Stimulated activated memory B cell treated with anti-CD40 and anti-IgM and Interleukin-4, amounts not matched to agents 10 μg/mL and 1 μg/mL and 100 μg/mL, for 72 hours (primary cell): Measurements from ENCODE around the gene POLN.
A peak's percentile ranks its signal among the peaks of the same experiment; 100 is the strongest.
"Not testable (repeated sequence)": the region's sequence is repeated elsewhere in the genome, so short reads cannot be mapped to it uniquely, and the experiment has no call there.

Experiments used
- ATAC-seq: fragments of 150-1000 bp; cut with Tn5 transposase; 2 replicates; pipeline ENCODE4 v1.10.0; 2021
- H3K27ac Mint-ChIP-seq: one replicate; pipeline ENCODE4 v1.8.0; 2022; ENCODE audit warnings: mild to moderate bottlenecking, mixed read lengths
- H3K27me3 Mint-ChIP-seq: one replicate; pipeline ENCODE4 v1.8.0; 2022; ENCODE audit warnings: mixed read lengths
- H3K36me3 Mint-ChIP-seq: one replicate; pipeline ENCODE4 v1.8.0; 2022; ENCODE audit warnings: mixed read lengths
- H3K4me1 Mint-ChIP-seq: one replicate; pipeline ENCODE4 v1.8.0; 2022; ENCODE audit warnings: mixed read lengths
- H3K4me3 Mint-ChIP-seq: one replicate; pipeline ENCODE4 v1.8.0; 2022; ENCODE audit warnings: mild to moderate bottlenecking, moderate library complexity, mixed read lengths
- H3K9me3 Mint-ChIP-seq: one replicate; pipeline ENCODE4 v1.8.0; 2022; ENCODE audit warnings: mixed read lengths

POLN gene

GRCh38 chr4:2241003-2241402 lies 918 bp downstream of the POLN start:
- peaks cover 59% of the 10 kb centered on the region for H3K4me1 Mint-ChIP-seq
- H3K4me3 Mint-ChIP-seq = peak overlapping the region; percentile 91
- peaks cover 16% of the 10 kb centered on the region for H3K36me3 Mint-ChIP-seq
- H3K27me3 Mint-ChIP-seq = no peaks in the 10 kb centered on the region
- no peaks in the 10 kb centered on the region for H3K9me3 Mint-ChIP-seq
- peak overlapping the region; percentile 84 for H3K27ac Mint-ChIP-seq
- no peak for ATAC-seq

- no peak for ATAC-seq
- H3K36me3 Mint-ChIP-seq = peaks cover 47% of the 10 kb centered on the region
- H3K4me1 Mint-ChIP-seq = peaks cover 50% of the 10 kb centered on the region
- no peak overlapping the region for H3K4me3 Mint-ChIP-seq
- H3K27me3 Mint-ChIP-seq = no peaks in the 10 kb centered on the region
- H3K27ac Mint-ChIP-seq = no peak overlapping the region
- no peaks in the 10 kb centered on the region for H3K9me3 Mint-ChIP-seq
Measured at GRCh38 chr4:2236944-2237666, 4.8 kb downstream of the POLN start.

DNA sequence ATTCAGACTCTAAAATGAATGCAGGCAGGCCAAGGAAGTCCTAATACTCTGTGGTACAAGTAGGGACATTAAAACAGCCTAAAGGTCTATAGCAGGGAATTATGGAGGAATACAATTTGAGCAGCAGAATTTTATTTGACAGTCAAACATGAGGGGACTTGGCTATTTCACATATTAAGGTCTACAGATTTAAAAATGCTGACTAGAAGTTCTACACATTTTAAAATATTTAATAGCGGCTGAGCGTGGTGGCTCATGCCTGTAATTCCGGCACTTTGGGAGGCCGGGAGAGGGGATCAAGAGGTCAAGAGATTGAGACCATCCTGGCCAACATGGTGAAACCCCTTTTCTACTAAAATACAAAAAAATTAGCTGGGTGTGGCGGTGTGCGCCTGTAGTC lies 10.8 kb downstream of the POLN start:
- peaks cover 35% of the 10 kb centered on the region for H3K36me3 Mint-ChIP-seq
- peaks cover 9% of the 10 kb centered on the region for H3K4me1 Mint-ChIP-seq
- no peaks in the 10 kb centered on the region for H3K27me3 Mint-ChIP-seq
- no peak for ATAC-seq
- H3K4me3 Mint-ChIP-seq = no peak overlapping the region
- no peak overlapping the region for H3K27ac Mint-ChIP-seq
- H3K9me3 Mint-ChIP-seq = no peaks in the 10 kb centered on the region

DNA sequence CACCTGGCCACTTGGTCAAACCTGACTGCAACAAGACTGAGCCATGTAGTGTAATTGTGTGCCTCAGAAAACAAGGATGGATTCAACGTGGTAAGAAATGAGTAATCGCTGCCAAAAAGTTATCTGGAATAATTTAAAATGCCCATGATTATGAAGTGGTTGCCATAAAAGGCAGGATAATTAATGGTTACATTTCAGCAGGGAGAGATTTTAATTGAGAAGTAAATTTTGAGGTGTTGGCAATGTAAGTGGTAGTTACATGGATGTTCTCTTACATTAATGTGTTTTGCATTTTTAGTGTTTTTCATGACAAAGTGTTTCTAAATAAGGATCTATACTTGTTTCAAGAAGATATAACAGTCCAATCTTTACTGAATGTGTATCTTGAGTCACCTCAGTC lies 15.7 kb downstream of the POLN start:
- Mint-ChIP-seq H3K36me3 (peaks cover 6% of the 10 kb centered on the region), H3K27ac (no peak overlapping the region)

DNA sequence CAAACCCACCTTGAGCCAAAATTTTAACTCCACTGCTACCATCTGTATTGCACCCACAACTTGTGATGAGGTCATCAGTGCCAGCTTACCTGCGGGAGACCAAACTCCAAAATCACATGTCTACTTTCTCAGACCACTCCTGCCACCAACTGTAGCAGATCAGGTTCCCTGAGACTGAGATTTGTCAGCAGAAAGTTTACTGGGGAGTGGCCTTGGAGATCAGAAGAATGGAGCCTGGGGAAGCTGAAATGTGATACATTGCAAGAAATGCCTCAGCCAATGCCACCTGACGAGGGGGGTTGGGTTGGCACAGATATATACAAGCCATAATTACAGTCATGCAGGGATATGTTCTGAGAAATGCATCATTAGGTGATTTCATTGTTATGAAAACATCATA lies 19.1 kb downstream of the POLN start:
- Mint-ChIP-seq H3K4me3 (no peak overlapping the region), H3K36me3 (peaks cover 6% of the 10 kb centered on the region), H3K27ac (no peak overlapping the region), H3K27me3 (no peaks in the 10 kb centered on the region), H3K4me1 (peaks cover 9% of the 10 kb centered on the region), H3K9me3 (no peaks in the 10 kb centered on the region)
- no peak for ATAC-seq

More for the DNA sequence above, 15.7 kb downstream of the POLN start:
- Mint-ChIP-seq H3K4me3 (no peak overlapping the region), H3K4me1 (no peaks in the 10 kb centered on the region), H3K9me3 (no peaks in the 10 kb centered on the region), H3K27me3 (no peaks in the 10 kb centered on the region)
- no peak for ATAC-seq

GRCh38 chr4:2221378-2221777 lies 20.5 kb downstream of the POLN start:
- not testable (repeated sequence) for H3K4me3 Mint-ChIP-seq, ATAC-seq, H3K36me3 Mint-ChIP-seq, H3K27me3 Mint-ChIP-seq, H3K27ac Mint-ChIP-seq, H3K4me1 Mint-ChIP-seq, H3K9me3 Mint-ChIP-seq

GRCh38 chr4:2220016-2220630 lies 21.8 kb downstream of the POLN start:
- Mint-ChIP-seq H3K27me3 (no peaks in the 10 kb centered on the region), H3K27ac (no peak overlapping the region), H3K36me3 (no peaks in the 10 kb centered on the region), H3K4me1 (peaks cover 9% of the 10 kb centered on the region), H3K9me3 (no peaks in the 10 kb centered on the region), H3K4me3 (no peak overlapping the region)
- ATAC-seq = peak; percentile 84

DNA sequence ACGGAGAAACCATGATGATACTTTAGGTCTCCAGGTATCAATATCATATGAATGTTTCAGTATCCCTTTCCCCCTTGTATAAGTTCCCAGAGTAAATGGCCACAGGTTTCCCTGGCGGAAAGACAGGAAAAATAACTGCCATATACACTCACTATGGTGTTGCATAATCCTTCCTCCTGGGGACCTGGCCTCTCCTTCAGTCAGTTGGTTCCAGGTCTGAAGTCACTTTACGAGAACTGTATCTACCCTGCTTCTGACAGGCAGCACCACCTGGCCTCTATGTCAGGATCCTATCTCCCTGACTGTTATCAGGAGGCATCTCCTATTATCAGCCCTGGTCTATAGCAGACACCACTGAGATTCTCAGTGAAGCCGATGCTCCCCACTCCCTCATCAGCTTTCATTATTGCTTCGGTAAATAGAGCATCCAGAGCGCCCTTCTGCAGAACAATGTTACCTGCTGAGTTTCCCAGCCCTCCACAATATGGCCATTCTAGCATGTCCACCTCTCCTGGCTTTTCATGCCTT lies 22.6 kb downstream of the POLN start:
- Mint-ChIP-seq H3K36me3 (no peaks in the 10 kb centered on the region), H3K4me1 (peaks cover 9% of the 10 kb centered on the region), H3K4me3 (no peak overlapping the region), H3K27me3 (no peaks in the 10 kb centered on the region), H3K9me3 (no peaks in the 10 kb centered on the region), H3K27ac (no peak overlapping the region)
- ATAC-seq = no peak

DNA sequence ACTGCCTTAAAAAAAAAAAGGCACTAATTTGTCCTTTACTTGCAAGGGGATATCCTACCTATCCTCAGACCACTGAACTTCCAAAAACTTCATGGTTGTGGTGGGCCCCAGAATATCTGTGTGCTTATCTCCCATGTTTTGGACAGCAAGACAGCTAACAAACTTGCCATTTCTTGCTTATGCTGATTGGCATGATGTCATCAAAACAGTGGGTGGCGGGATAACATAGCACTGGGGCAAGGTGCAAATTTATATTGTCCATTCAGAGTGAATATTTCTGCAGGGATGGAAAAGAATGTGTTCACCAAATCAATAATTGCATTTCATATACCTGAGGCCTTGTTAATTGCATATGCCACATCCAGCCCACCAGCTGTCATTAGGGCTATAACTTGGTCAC lies 23.5 kb downstream of the POLN start:
- Mint-ChIP-seq H3K4me1 (peaks cover 9% of the 10 kb centered on the region), H3K27me3 (no peaks in the 10 kb centered on the region), H3K4me3 (no peak overlapping the region), H3K27ac (no peak overlapping the region), H3K36me3 (no peaks in the 10 kb centered on the region), H3K9me3 (no peaks in the 10 kb centered on the region)
- no peak for ATAC-seq

GRCh38 chr4:2217726-2218125 lies 24.2 kb downstream of the POLN start:
- Mint-ChIP-seq H3K27me3 (no peaks in the 10 kb centered on the region), H3K9me3 (no peaks in the 10 kb centered on the region), H3K27ac (no peak overlapping the region), H3K4me1 (peaks cover 9% of the 10 kb centered on the region), H3K4me3 (no peak overlapping the region), H3K36me3 (no peaks in the 10 kb centered on the region)
- ATAC-seq = no peak

- no peaks in the 10 kb centered on the region for H3K27me3 Mint-ChIP-seq
- no peak for ATAC-seq
- no peak overlapping the region for H3K4me3 Mint-ChIP-seq
- H3K36me3 Mint-ChIP-seq = no peaks in the 10 kb centered on the region
- H3K9me3 Mint-ChIP-seq = no peaks in the 10 kb centered on the region
- H3K27ac Mint-ChIP-seq = no peak overlapping the region
- H3K4me1 Mint-ChIP-seq = no peaks in the 10 kb centered on the region
Measured at GRCh38 chr4:2212831-2213230, 29.1 kb downstream of the POLN start.

DNA sequence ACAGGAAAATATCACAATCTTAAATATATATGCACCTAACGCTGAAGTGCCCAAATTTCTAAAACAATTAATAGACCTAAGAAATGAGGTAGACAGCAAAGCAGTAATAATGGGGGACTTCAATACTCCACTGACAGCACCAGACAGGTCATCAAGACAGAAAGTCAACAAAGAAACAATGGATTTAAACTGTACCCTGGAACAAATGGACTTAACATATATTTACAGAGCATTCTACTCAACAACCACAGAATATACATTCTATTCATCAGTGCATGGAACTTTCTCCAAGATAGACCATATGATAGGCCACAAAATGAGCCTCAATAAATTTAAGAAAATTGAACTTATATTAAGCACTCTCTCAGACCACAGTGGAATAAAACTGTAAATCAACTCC lies 39.1 kb downstream of the POLN start:
- not testable (repeated sequence) for H3K4me1 Mint-ChIP-seq, H3K4me3 Mint-ChIP-seq, ATAC-seq, H3K9me3 Mint-ChIP-seq, H3K27ac Mint-ChIP-seq, H3K27me3 Mint-ChIP-seq
- peaks cover 13% of the 10 kb centered on the region for H3K36me3 Mint-ChIP-seq

DNA sequence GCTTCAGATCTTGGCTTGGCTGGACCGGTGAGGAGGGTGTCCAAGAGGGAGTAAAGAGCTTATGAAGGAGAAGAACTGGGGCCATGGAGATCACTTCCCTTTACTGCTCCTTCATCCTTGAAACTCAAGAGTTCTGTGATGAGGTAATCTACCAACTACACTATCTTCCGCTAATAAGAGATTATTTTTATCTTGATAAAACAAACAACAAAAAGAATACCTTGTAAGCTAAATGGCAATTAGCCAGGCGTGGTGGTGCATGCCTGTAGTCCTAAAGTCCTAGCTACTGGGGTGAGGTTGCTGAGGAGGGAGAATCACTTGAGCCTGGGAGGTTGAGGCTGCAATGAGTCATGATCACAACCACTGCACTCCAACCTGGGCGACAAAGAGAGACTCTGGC lies 47.4 kb downstream of the POLN start:
- H3K36me3 Mint-ChIP-seq = peaks cover 28% of the 10 kb centered on the region
- ATAC-seq = no peak
- no peaks in the 10 kb centered on the region for H3K9me3 Mint-ChIP-seq
- no peaks in the 10 kb centered on the region for H3K27me3 Mint-ChIP-seq
- H3K4me3 Mint-ChIP-seq = no peak overlapping the region
- no peak overlapping the region for H3K27ac Mint-ChIP-seq
- no peaks in the 10 kb centered on the region for H3K4me1 Mint-ChIP-seq

DNA sequence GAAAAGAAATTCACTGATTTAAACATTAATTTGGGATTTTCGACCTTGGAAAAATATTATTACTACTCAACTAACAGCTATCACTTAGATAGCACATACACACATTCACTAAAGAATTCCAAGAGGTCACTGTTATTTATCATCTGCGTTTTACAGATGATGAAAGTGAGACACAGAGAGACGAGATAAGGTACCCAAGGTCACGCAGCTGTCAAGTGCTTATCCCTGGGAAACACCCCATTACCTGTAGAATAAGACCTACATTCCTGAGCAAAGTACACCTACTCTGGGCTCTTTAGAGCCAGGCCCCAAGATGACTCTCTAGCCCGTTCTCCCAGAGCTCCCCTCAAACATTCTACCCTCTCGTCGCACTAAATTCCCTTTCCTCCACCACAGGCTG lies 48.6 kb downstream of the POLN start:
- no peaks in the 10 kb centered on the region for H3K4me1 Mint-ChIP-seq
- peaks cover 28% of the 10 kb centered on the region for H3K36me3 Mint-ChIP-seq
- no peaks in the 10 kb centered on the region for H3K27me3 Mint-ChIP-seq
- ATAC-seq = no peak
- peaks cover 2% of the 10 kb centered on the region for H3K9me3 Mint-ChIP-seq
- no peak overlapping the region for H3K27ac Mint-ChIP-seq
- H3K4me3 Mint-ChIP-seq = no peak overlapping the region

DNA sequence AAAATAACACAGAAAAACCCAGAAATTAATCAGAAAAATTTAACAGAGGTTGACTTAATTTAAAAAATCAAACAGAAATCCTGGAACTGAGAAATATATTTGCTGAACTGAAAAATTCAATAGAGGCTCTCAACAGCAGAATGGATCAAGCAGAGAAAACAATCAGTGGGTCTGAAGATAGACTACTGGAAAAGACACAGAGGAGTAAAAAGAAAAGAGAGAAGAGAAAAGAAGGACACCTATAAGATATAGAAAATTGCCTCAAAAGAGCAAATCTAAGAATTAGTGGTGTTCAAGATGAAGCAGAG lies 55.1 kb downstream of the POLN start:
- Mint-ChIP-seq H3K9me3 (peaks cover 21% of the 10 kb centered on the region), H3K36me3 (peaks cover 55% of the 10 kb centered on the region), H3K27ac (no peak overlapping the region), H3K4me1 (no peaks in the 10 kb centered on the region), H3K27me3 (no peaks in the 10 kb centered on the region), H3K4me3 (no peak overlapping the region)
- no peak for ATAC-seq

DNA sequence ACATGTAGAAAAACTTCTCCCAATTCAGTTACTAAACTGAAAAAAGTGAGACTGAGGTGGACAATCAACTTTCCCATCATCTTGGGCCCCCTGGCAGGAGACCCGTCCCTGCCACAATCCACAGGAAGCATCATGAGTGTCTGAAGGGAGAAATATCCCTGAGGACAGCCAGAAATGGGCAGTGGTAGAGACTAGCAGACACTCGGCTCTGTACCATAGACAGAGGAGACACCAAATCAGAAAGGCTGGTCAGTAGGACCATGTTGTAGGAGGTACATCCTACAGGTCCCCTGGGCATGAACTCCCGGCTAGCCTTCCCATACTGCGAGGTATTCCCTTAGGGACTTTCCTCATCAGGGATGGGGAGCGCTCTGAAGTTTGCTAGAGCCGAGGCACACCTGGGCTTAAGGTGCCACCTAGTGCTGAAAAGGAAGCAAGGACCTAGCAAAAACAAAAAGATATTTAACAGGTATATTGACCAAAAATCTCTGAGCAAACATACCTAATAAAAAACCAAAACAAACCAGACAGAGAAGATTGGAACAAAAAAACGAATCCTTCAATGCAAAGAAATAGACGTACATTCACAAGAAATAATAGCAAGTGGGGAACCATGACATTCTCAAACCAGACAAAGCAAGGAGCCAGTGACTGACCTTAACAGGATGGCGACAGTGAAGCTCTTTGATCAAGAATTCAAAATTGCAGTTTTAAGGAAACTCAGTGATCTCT lies 55.6 kb downstream of the POLN start:
- H3K36me3 Mint-ChIP-seq = peaks cover 54% of the 10 kb centered on the region
- H3K27ac Mint-ChIP-seq = no peak overlapping the region
- no peaks in the 10 kb centered on the region for H3K27me3 Mint-ChIP-seq
- H3K4me3 Mint-ChIP-seq = no peak overlapping the region
- no peak for ATAC-seq
- H3K4me1 Mint-ChIP-seq = no peaks in the 10 kb centered on the region
- peaks cover 21% of the 10 kb centered on the region for H3K9me3 Mint-ChIP-seq
